ENCODE results near the gene THBS2.
"Not testable (repeated sequence)": the region's sequence is repeated elsewhere in the genome, so short reads cannot be mapped to it uniquely, and the experiment has no call there.

THBS2 gene

DNA sequence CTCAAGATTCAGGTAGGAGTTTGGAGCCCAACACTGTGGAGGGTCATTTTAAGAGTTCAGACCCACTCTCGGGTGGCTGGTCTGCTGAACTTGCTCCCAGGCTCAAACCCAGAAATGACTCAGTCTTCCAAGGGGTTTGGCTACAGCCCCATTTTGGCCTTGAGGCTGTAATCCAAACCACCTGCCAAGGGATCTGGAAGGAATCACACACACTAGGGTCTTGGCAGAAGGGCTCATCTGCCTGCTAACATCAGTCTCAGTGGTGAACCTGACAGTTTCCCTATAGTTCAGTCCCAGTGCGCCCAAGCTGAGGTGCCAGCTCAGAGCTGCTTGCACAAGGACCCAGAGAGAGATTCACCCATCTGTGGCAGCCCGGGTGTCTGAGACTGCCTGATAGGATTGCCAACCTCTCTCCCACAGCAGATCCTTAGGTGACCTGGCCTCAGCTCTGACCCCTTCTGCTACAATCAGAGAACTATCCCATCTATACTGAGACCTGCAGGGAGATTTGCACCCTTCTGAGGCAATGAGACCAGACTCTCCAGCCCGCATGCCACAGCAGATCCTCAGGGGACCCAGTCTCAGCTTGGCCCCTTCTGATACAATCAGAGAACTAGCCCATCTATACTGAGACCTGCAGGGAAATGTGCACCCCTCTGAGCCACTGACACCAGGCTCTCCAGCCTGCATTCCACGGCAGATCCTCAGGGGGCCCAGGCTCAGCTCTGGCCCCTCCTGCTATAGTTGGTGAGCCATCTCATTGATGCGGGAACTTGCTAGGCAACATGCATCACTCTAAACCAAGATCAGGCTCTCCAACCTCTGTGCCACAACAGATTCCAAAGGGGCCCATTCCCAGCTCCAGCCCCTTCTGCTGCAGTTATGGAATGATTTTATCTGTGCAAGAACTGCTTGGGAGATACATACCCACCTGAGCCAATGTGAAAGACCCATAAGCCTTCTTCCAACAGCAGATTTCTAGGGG lies 48.2 kb downstream of the THBS2 start:
- DNase-seq (ENCODE audit: low spot score), result no peak
- Histone ChIP-seq H3K27ac (peak overlapping the region in 1 of 2 donors; percentile 31), H3K4me3 (no peak overlapping the region)
- TF ChIP-seq CTCF (IDR thresholded peaks at IDR 0.05), result no peak

DNA sequence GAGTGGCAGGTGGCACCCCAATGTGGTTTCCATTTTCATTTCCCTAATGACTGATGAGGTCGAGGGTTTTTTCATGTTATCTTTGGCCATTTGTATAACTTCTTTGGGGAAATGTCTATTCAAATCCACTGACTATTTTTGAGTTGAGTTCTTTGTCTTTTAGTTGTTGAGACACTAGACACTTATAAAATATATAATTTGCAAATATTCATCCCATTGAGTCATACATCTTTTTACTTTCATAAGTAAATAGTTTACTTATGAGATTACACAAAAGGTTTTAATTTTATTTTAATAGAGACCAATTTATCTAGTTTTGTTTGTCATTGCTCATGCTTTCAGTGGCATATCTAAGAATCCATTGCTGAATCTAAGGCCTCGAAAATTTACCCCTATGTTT lies 49.5 kb downstream of the THBS2 start:
- no peak overlapping the region for H3K27ac ChIP-seq
- DNase-seq (ENCODE audit: low spot score), result no peak
- H3K4me3 ChIP-seq, result no peak overlapping the region
- TF ChIP-seq CTCF (IDR thresholded peaks at IDR 0.05), result no peak

DNA sequence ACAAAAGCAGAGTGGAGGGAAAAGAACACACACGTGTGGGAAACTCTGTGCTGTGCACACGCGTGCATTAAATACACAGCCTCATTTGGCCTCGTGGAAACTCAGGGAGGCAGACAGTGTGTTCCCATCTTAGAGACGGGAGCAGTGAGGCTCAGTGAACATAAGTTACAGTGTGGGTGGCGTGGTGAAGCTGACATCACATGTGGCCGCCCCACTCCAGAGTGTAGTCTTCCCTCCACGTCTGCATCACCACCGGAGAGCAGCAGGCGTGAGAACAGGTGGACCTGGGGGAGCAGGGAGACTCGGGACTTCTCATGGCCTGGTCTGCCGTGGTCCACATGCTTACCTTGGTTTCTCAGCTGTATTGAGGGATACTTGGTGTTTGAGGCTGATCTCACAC lies 51.7 kb downstream of the THBS2 start:
- H3K27ac ChIP-seq, result no peak overlapping the region
- DNase-seq (ENCODE audit: low spot score), result no peak
- no peak for TF ChIP-seq CTCF (IDR thresholded peaks at IDR 0.05)
- no peak overlapping the region for H3K4me3 ChIP-seq

DNA sequence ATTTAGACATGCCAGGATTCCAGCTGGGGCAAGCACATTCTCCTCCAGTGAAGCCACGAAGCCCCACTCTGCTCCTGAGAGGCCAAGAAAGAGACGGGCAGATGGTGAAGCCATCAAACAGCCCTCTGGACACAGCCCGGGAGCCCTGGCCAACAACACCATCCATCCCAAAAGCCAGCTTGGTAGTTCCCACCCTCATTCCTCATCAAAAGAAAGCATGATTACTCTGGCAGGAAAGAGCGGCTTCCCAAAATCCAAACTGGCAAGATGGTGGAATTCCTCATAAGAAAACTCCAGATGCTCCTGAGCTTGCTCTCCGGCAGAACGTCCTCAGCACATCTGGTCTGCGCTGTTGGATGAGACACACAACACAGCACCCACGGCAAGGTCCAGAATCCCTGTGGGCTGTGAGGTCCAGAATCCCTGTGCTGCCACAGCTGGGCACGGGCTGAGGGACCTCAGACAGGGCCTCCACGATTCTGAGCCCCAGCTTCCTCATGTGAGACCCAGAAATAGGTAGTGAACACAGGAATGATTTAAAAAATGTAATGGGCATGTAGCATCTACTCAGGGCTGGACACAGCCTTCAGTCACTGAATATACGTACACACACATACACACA lies 52.6 kb downstream of the THBS2 start:
- Histone ChIP-seq H3K27ac (no peak overlapping the region), H3K4me3 (no peak overlapping the region)
- no peak for DNase-seq (ENCODE audit: low spot score)
- TF ChIP-seq CTCF (IDR thresholded peaks at IDR 0.05), result no peak

DNA sequence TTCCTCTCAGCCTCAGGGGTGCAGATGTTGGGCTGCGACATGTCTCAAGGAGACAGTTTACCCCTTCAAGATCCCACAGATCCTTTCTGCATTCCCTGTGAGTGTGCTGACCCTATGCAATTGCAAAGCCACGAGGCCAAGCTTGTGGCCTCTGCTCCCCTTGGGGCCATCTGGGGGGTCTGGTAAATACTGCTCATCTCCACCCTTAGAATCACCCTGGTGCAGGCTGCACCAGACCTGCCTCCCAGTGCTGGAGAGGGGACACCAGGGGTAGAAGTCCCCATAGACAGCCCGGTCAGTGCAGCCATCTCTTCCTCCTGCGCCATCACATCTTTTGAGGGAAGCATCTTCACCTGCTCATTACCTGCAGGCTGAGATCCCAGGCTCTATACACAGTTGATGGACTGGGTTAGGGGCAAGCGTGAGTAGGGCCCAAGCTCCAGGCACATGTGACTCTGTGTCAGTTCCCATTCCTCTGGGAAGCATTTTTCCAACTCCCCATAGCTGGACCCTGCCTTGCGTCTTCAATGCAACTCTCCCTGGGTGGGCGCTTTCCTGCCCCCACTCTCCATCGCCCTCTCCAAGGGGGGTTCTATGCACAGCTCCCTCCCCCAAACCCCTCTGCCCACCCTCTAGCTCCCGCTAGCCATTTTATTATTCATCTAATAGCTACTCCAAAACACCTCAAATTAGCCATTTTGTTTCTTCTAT lies 53.9 kb downstream of the THBS2 start:
- TF ChIP-seq CTCF (IDR thresholded peaks at IDR 0.05), result no peak
- DNase-seq (ENCODE audit: low spot score), result no peak
- Histone ChIP-seq H3K4me3 (no peak overlapping the region), H3K27ac (no peak overlapping the region)

DNA sequence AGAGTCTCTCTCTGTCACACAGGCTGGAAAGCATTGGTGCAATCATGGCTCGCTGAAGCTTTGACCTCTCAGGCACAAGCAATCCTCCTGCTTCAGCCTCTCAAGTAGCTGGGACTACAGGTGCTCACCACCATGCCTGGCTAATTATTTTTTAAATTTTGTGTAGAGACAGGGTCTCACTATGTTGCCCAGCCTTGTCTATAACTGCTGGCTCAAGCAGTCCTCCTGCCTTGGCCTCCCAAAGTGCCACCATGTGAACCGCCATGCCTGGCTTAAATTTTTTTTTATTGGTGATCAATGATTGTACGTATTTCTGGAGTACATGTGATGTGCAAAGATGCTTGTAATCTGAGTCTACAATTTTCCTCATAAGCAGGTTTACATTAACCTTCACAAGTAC lies 54.8 kb downstream of the THBS2 start:
- H3K4me3 ChIP-seq, result no peak overlapping the region
- no peak for TF ChIP-seq CTCF (IDR thresholded peaks at IDR 0.05)
- DNase-seq (ENCODE audit: low spot score), result no peak
- no peak overlapping the region for H3K27ac ChIP-seq

GRCh38 chr6:169197929-169198328 lies 55.7 kb downstream of the THBS2 start:
- H3K27ac ChIP-seq; DNase-seq (ENCODE audit: low spot score); H3K4me3 ChIP-seq: not testable (repeated sequence)

DNA sequence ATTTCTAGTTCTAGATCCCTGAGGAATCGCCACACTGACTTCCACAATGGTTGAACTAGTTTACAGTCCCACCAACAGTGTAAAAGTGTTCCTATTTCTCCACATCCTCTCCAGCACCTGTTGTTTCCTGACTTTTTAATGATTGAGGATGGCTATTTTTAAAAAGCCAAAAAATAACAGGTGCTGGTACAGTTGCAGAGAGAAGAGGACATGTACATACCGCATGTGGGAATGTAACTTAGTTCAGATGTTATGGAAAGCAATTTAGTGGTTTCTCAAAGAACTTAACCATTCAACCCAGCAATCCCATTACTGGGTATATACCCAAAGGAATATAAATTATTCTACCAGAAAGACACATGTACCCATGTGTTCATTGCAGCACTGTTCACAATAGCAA lies 57.4 kb downstream of the THBS2 start:
- not testable (repeated sequence) for DNase-seq (ENCODE audit: low spot score); H3K27ac ChIP-seq

More for the DNA sequence above, 57.4 kb downstream of the THBS2 start:
- H3K4me3 ChIP-seq, result not testable (repeated sequence)

Measured in coronary artery (tissue), 2 donors.